ENCODE data around the gene TCERG1. TPM values are rescaled to one million over a fixed set of nuclear protein-coding genes. Genes with fewer than 3 reads are reported as not detected.

TCERG1 gene
- polyA plus RNA-seq, 4 donors, result 22.2 to 75.3 (median 28.8) TPM

DNA sequence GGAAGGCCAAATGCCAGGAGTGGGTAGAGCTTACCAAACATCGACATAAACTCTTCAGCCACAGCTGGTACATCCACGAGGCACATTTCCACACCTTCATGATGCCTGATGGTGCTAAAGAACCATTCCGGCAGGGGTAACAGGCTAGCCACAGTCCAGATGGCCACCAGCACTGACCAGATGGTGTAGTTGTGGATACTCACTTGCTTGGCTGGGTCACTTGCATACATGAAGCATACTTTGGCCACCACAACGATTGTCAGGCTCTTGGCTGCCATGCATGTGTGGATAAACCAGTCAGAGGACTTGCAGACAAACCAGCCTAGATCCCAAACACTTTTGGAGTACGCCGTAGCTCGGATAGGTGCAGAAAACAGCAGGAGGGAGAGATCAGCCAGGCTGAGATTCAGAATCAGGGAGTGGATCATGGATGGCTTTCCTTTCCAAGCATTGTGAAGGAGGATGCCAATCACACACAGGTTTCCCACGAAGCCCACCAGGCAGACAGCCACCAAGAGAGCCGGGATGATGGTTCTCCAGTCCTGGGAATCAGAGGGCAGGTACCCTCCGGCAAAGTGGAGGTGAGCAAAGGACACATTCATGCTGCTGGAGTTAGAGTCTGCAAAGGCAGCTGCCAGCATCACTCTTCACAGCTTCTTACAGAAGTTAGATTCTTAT lies 68.5 kb downstream of the TCERG1 start:
- 75 to 80% (median 79%) methylated on average over 10 of the region's 10 CpGs for WGBS, 3 donors
- Histone ChIP-seq H3K27me3 (ENCODE audit: control insufficient read depth in 3 of 3, insufficient read depth in 3 of 3, low read length in 3 of 3) (no peaks in the 10 kb centered on the region), H3K9me3 (ENCODE audit: control insufficient read depth in 2 of 2, insufficient read depth in 1 of 2, low read depth in 1 of 2, low read length in 1 of 2) (no peaks in the 10 kb centered on the region), H3K27ac (ENCODE audit: low read depth in 1 of 3, low read length in 2 of 3) (no peak overlapping the region), H3K4me3 (ENCODE audit: low read depth in 1 of 3, low read length in 3 of 3) (no peak overlapping the region), H3K36me3 (ENCODE audit: control insufficient read depth in 3 of 3, insufficient read depth in 2 of 3, low read depth in 1 of 3, low read length in 3 of 3) (peaks cover 0 to 1% (median 0%) of the 10 kb centered on the region in 3 donors), H3K4me1 (ENCODE audit: control insufficient read depth in 3 of 3, insufficient read depth in 2 of 3, low read depth in 1 of 3, low read length in 2 of 3) (no peaks in the 10 kb centered on the region)
- DNase-seq, result no peak
- FAIRE-seq, result no peak

DNA sequence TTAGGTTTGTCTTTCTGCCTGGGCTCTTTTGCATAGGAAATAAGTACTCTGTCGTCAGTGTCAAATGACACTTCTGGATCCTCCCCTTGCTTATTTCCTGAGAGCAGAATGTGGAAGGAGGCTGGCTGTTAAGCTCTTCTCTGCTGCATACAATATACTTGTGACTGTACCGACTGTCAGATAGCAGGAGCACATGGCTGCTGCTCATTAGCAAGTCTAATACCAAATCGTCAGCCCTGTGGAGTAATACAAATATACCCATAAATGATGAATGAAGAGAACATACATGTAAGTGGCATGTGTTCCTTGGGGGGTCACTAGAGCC lies 69.0 kb downstream of the TCERG1 start, which contains the start of gene GPR151:
GPR151 (minus strand) TSS at position 40 of the 325 bp plus-strand sequence. CDS start 77 bp downstream, outside the sequence.
- Histone ChIP-seq H3K4me3 (ENCODE audit: low read depth in 1 of 3, low read length in 3 of 3) (no peak within 1 kb of the TSS), H3K27ac (ENCODE audit: low read depth in 1 of 3, low read length in 2 of 3) (no peak within 1 kb of the TSS), H3K4me1 (ENCODE audit: control insufficient read depth in 3 of 3, insufficient read depth in 2 of 3, low read depth in 1 of 3, low read length in 2 of 3) (no peaks in the 10 kb centered on the region), H3K27me3 (ENCODE audit: control insufficient read depth in 3 of 3, insufficient read depth in 3 of 3, low read length in 3 of 3) (no peaks in the 10 kb centered on the region), H3K9me3 (ENCODE audit: control insufficient read depth in 2 of 2, insufficient read depth in 1 of 2, low read depth in 1 of 2, low read length in 1 of 2) (no peaks in the 10 kb centered on the region), H3K36me3 (ENCODE audit: control insufficient read depth in 3 of 3, insufficient read depth in 2 of 3, low read depth in 1 of 3, low read length in 3 of 3) (no peaks in the 10 kb centered on the region)
- DNase-seq, result no peak
- FAIRE-seq, result no peak
- 25 to 42% (median 39%) methylated on average over 3 of the region's 3 CpGs for WGBS, 3 donors

DNA sequence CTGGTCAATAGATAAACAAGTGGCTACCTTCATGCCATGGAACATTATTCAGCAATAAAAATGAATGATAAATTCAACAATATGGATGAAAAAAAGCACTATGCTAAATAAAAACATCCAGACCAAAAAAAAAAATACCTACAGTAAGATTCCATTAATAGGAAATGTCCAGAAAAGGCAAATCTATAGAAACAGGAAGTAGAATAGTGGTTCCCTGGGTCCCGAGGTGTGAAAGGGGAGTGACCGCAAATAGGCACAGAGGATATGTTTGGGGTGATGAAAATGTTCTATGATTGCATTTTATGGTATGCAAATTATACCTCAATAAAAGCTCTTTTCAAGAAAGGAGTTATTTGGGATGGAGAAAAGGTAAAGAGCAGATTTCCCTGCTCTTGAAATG lies 72.4 kb downstream of the TCERG1 start:
- no peaks in the 10 kb centered on the region for H3K36me3 ChIP-seq (ENCODE audit: control insufficient read depth in 3 of 3, insufficient read depth in 2 of 3, low read depth in 1 of 3, low read length in 3 of 3)
- FAIRE-seq (no peak), DNase-seq (no peak)
- H3K27ac ChIP-seq (ENCODE audit: low read depth in 1 of 3, low read length in 2 of 3), result no peak overlapping the region
- no peaks in the 10 kb centered on the region for H3K9me3 ChIP-seq (ENCODE audit: control insufficient read depth in 2 of 2, insufficient read depth in 1 of 2, low read depth in 1 of 2, low read length in 1 of 2)
- no peaks in the 10 kb centered on the region for H3K27me3 ChIP-seq (ENCODE audit: control insufficient read depth in 3 of 3, insufficient read depth in 3 of 3, low read length in 3 of 3)
- no peak overlapping the region for H3K4me3 ChIP-seq (ENCODE audit: low read depth in 1 of 3, low read length in 3 of 3)
- 57 to 66% (median 60%) methylated on average over 2 of the region's 2 CpGs for WGBS, 3 donors
- H3K4me1 ChIP-seq (ENCODE audit: control insufficient read depth in 3 of 3, insufficient read depth in 2 of 3, low read depth in 1 of 3, low read length in 2 of 3), result no peaks in the 10 kb centered on the region

DNA sequence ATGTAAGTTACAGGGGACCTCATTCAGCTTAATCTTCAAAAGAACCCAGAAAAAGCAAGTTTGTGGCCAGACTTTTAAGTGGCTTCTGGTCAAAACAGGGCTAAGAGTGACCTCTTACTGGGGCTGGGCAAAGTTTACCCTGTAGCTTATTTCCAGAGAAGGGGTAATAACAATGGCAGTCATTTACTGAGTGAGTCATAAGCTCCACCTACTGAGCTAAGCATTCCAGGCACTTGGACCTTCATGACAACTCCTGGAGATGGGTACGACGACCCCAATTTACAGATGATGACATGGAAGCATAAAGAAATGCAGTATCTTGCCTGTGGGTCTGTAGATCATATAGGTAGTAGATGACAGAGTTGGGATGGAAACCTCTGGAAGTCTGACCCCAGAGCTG lies 73.6 kb downstream of the TCERG1 start:
- H3K4me3 ChIP-seq (ENCODE audit: low read depth in 1 of 3, low read length in 3 of 3), result no peak overlapping the region
- no peaks in the 10 kb centered on the region for H3K36me3 ChIP-seq (ENCODE audit: control insufficient read depth in 3 of 3, insufficient read depth in 2 of 3, low read depth in 1 of 3, low read length in 3 of 3)
- H3K4me1 ChIP-seq (ENCODE audit: control insufficient read depth in 3 of 3, insufficient read depth in 2 of 3, low read depth in 1 of 3, low read length in 2 of 3), result no peaks in the 10 kb centered on the region
- H3K9me3 ChIP-seq (ENCODE audit: control insufficient read depth in 2 of 2, insufficient read depth in 1 of 2, low read depth in 1 of 2, low read length in 1 of 2), result no peaks in the 10 kb centered on the region
- 38 to 59% (median 43%) methylated on average over 2 of the region's 2 CpGs for WGBS, 3 donors
- FAIRE-seq, result no peak
- H3K27ac ChIP-seq (ENCODE audit: low read depth in 1 of 3, low read length in 2 of 3), result no peak overlapping the region
- H3K27me3 ChIP-seq (ENCODE audit: control insufficient read depth in 3 of 3, insufficient read depth in 3 of 3, low read length in 3 of 3), result no peaks in the 10 kb centered on the region
- DNase-seq, result peak; percentile 12 to 45

DNA sequence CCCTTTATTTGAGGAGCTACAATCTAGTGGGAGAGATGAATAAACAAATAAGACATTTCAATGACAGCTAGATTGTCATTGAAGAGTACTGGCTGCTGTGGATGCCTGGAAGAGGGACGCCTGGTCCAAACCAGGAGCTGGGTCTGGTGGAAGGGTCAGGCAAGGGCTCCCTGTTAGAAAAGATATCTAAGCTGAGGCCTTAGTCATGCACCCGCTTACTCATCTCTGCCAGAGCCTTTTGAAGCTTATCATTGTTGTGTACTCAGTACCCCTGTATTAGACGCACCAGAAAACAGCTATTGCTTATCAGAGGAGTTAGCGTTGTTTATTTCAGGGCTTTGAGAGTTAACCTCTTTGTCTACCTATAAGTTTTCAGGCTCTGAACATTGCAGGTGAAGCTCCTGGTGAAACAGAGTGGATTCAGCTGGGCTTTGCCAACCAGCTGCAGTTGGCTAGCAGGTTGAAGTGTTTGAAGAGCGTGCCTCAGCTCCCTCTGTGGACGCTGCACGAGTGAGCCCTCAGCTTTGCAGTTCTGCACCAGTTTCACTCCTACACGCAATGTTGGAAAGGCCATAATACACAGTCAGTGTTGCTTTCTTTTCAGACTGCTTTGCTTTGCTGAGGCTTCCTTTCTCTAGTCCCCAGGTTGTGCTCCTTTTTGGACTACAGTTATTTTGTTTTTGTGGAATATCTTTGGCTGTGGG lies 74.4 kb downstream of the TCERG1 start:
- H3K9me3 ChIP-seq (ENCODE audit: control insufficient read depth in 2 of 2, insufficient read depth in 1 of 2, low read depth in 1 of 2, low read length in 1 of 2), result no peaks in the 10 kb centered on the region
- no peaks in the 10 kb centered on the region for H3K36me3 ChIP-seq (ENCODE audit: control insufficient read depth in 3 of 3, insufficient read depth in 2 of 3, low read depth in 1 of 3, low read length in 3 of 3)
- no peak overlapping the region for H3K27ac ChIP-seq (ENCODE audit: low read depth in 1 of 3, low read length in 2 of 3)
- no peak for FAIRE-seq
- H3K27me3 ChIP-seq (ENCODE audit: control insufficient read depth in 3 of 3, insufficient read depth in 3 of 3, low read length in 3 of 3), result no peaks in the 10 kb centered on the region
- no peak for DNase-seq
- 37 to 60% (median 54%) methylated on average over 8 of the region's 8 CpGs for WGBS, 3 donors
- H3K4me3 ChIP-seq (ENCODE audit: low read depth in 1 of 3, low read length in 3 of 3), result no peak overlapping the region
- H3K4me1 ChIP-seq (ENCODE audit: control insufficient read depth in 3 of 3, insufficient read depth in 2 of 3, low read depth in 1 of 3, low read length in 2 of 3), result no peaks in the 10 kb centered on the region

DNA sequence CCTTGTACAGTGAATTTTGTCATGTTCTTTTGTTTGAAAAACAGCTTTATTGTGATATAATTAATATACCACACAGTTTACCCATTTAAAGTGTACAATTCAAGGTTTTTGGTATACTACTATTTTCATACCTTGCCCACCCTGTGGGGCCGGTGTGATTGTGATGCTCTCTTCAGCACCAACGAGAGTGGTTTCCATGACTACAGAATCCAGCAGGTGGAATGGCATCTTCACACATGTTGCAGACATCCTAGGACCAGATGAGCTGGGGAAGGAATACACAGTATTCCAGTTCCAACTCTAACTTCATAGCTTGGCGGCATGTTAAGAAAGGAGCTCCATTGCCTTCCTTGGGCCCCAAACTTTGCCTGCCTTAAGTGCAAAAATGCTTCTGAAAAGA lies 76.6 kb downstream of the TCERG1 start:
- Histone ChIP-seq H3K9me3 (ENCODE audit: control insufficient read depth in 2 of 2, insufficient read depth in 1 of 2, low read depth in 1 of 2, low read length in 1 of 2) (no peaks in the 10 kb centered on the region), H3K27ac (ENCODE audit: low read depth in 1 of 3, low read length in 2 of 3) (no peak overlapping the region), H3K4me1 (ENCODE audit: control insufficient read depth in 3 of 3, insufficient read depth in 2 of 3, low read depth in 1 of 3, low read length in 2 of 3) (no peaks in the 10 kb centered on the region), H3K27me3 (ENCODE audit: control insufficient read depth in 3 of 3, insufficient read depth in 3 of 3, low read length in 3 of 3) (peaks cover 0 to 3% (median 0%) of the 10 kb centered on the region in 3 donors), H3K36me3 (ENCODE audit: control insufficient read depth in 3 of 3, insufficient read depth in 2 of 3, low read depth in 1 of 3, low read length in 3 of 3) (no peaks in the 10 kb centered on the region), H3K4me3 (ENCODE audit: low read depth in 1 of 3, low read length in 3 of 3) (no peak overlapping the region)
- no peak for DNase-seq
- FAIRE-seq, result no peak
- 62 to 71% (median 68%) methylated on average over 3 of the region's 3 CpGs for WGBS, 3 donors

DNA sequence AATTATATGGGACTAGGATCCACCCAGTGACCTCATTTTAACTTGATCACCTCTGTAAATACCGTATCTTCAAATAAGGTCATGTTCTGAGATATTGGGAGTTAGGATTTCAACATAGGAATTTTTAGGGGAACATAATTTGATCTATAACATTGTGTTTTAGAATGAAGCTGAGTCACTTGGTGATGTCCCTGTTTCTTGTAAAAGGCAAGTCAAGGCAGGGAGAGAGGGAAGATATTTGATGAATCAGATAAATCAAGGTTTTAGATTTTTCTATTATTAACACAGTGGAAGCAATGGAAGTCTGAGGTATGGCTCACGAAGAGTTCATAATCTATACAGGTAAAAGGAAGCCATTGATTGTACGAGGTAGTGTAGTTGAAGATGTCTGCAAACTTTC lies 80.7 kb downstream of the TCERG1 start:
- no peak for FAIRE-seq
- Histone ChIP-seq H3K36me3 (ENCODE audit: control insufficient read depth in 3 of 3, insufficient read depth in 2 of 3, low read depth in 1 of 3, low read length in 3 of 3) (no peaks in the 10 kb centered on the region), H3K27me3 (ENCODE audit: control insufficient read depth in 3 of 3, insufficient read depth in 3 of 3, low read length in 3 of 3) (peaks cover 0 to 3% (median 0%) of the 10 kb centered on the region in 3 donors), H3K4me3 (ENCODE audit: low read depth in 1 of 3, low read length in 3 of 3) (no peak overlapping the region), H3K27ac (ENCODE audit: low read depth in 1 of 3, low read length in 2 of 3) (no peak overlapping the region), H3K4me1 (ENCODE audit: control insufficient read depth in 3 of 3, insufficient read depth in 2 of 3, low read depth in 1 of 3, low read length in 2 of 3) (no peaks in the 10 kb centered on the region), H3K9me3 (ENCODE audit: control insufficient read depth in 2 of 2, insufficient read depth in 1 of 2, low read depth in 1 of 2, low read length in 1 of 2) (no peaks in the 10 kb centered on the region)
- 68 to 79% (median 73%) methylated on average over 3 of the region's 3 CpGs for WGBS, 3 donors
- DNase-seq, result no peak

DNA sequence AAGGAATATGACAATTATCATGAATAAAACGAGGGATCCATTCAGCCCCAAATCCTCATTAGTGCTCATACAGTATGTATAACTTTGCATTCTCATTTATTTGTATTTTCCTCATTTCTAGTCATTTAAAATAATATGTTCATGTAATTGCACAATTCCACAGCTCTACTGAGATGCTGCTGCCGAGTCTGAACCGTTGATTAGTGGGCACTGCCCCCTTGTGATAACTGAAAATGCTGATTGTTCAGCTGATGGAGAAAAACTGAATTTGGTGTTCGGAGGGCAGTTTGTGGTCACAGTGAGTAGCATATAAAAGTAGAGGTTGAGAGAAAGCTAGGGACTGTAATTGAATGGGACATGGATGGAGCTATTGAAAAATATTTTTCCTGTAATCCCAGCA lies 81.1 kb downstream of the TCERG1 start:
- no peaks in the 10 kb centered on the region for H3K36me3 ChIP-seq (ENCODE audit: control insufficient read depth in 3 of 3, insufficient read depth in 2 of 3, low read depth in 1 of 3, low read length in 3 of 3)
- no peaks in the 10 kb centered on the region for H3K9me3 ChIP-seq (ENCODE audit: control insufficient read depth in 2 of 2, insufficient read depth in 1 of 2, low read depth in 1 of 2, low read length in 1 of 2)
- no peak overlapping the region for H3K27ac ChIP-seq (ENCODE audit: low read depth in 1 of 3, low read length in 2 of 3)
- no peak overlapping the region for H3K4me3 ChIP-seq (ENCODE audit: low read depth in 1 of 3, low read length in 3 of 3)
- WGBS, 3 donors, result 54 to 58% (median 55%) methylated on average over 4 of the region's 4 CpGs
- H3K27me3 ChIP-seq (ENCODE audit: control insufficient read depth in 3 of 3, insufficient read depth in 3 of 3, low read length in 3 of 3), result peaks cover 0 to 3% (median 0%) of the 10 kb centered on the region in 3 donors
- H3K4me1 ChIP-seq (ENCODE audit: control insufficient read depth in 3 of 3, insufficient read depth in 2 of 3, low read depth in 1 of 3, low read length in 2 of 3), result no peaks in the 10 kb centered on the region
- FAIRE-seq (no peak), DNase-seq (no peak)
